Neural cell (in vitro differentiated cells): Measurements from ENCODE around the gene ANKS1B. TPM values are rescaled to one million over a fixed set of nuclear protein-coding genes. Genes with fewer than 3 reads are reported as not detected.

Experiments
- H2AFZ ChIP-seq: fragments of 200-600, 300-800 bp; sonication (generic), shearing (Covaris generic); 2 replicates; pipeline ENCODE4 v1.6.0; 2014; ENCODE audit warnings: low read depth, mild to moderate bottlenecking, antibody characterized with exemption, low read length, moderate library complexity
- H3F3A ChIP-seq: fragments of 200-600 bp; shearing (Covaris generic); 2 replicates; pipeline ENCODE4 v1.6.1; 2016; ENCODE audit warnings: mild to moderate bottlenecking, moderate library complexity, mixed read lengths, antibody characterized with exemption, low read length; ENCODE audit not compliant: insufficient read depth, poor library complexity, severe bottlenecking
- H3K27ac ChIP-seq: fragments of 200-600, 300-800 bp; sonication (generic), shearing (Covaris generic); 2 replicates; pipeline ENCODE4 v1.5.1; 2014; ENCODE audit warnings: mild to moderate bottlenecking, low read length, moderate library complexity
- H3K27me3 ChIP-seq: fragments of 300-800, 200-600 bp; sonication (generic), shearing (Covaris generic); 2 replicates; pipeline ENCODE4 v1.6.0; 2014; ENCODE audit warnings: mild to moderate bottlenecking, low read depth, low read length, moderate library complexity; ENCODE audit not compliant: insufficient read depth
- H3K36me3 ChIP-seq: fragments of 300-800, 200-600 bp; sonication (generic), shearing (Covaris generic); 2 replicates; pipeline ENCODE4 v1.5.1; 2014; ENCODE audit warnings: mild to moderate bottlenecking, antibody characterized with exemption, low read length, moderate library complexity; ENCODE audit not compliant: insufficient read depth
- H3K4me2 ChIP-seq: fragments of 300-800, 200-600 bp; sonication (generic), shearing (Covaris generic); 2 replicates; pipeline ENCODE4 v1.6.0; 2014; ENCODE audit warnings: mild to moderate bottlenecking, low read length
- H3K4me3 ChIP-seq: fragments of 300-800, 200-600 bp; sonication (generic), shearing (Covaris generic); 2 replicates; pipeline ENCODE4 v1.5.1; 2014; ENCODE audit warnings: mild to moderate bottlenecking, low read length, moderate library complexity
- H3K79me2 ChIP-seq: fragments of 200-600 bp; shearing (Covaris generic); replicated peaks from 2 replicates; pipeline ENCODE4 v1.6.0; 2014; ENCODE audit warnings: mild to moderate bottlenecking, low read length, moderate library complexity; ENCODE audit not compliant: insufficient read depth
- H3K9ac ChIP-seq: fragments of 300-800, 200-600 bp; sonication (generic), shearing (Covaris generic); 2 replicates; pipeline ENCODE4 v1.6.1; 2016; ENCODE audit warnings: mild to moderate bottlenecking, low read length, mixed read lengths
- H3K9me2 ChIP-seq: fragments of 200-600 bp; shearing (Covaris generic); 2 replicates; pipeline ENCODE4 v1.6.1; 2016; ENCODE audit warnings: mild to moderate bottlenecking, low read length, mixed read lengths; ENCODE audit not compliant: insufficient read depth
- H3K9me3 ChIP-seq: fragments of 200-600, 300-800 bp; sonication (generic), shearing (Covaris generic); 2 replicates; pipeline ENCODE4 v1.6.1; 2016; ENCODE audit warnings: mild to moderate bottlenecking, mixed run types, low read length, moderate library complexity, mixed read lengths
- H4K20me1 ChIP-seq: fragments of 200-600 bp; shearing (Covaris generic); 2 replicates; pipeline ENCODE4 v1.6.1; 2016; ENCODE audit warnings: mild to moderate bottlenecking, mixed run types; ENCODE audit not compliant: insufficient read depth
- EP300 ChIP-seq: fragments of 450-650 bp; conservative IDR thresholded peaks from 2 replicates; pipeline ENCODE4 v1.6.1; 2014; ENCODE audit warnings: antibody characterized with exemption, mild to moderate bottlenecking, moderate library complexity; ENCODE audit not compliant: poor library complexity, severe bottlenecking
- EZH2 ChIP-seq: fragments of 200-600, 300-800 bp; shearing (Covaris generic), sonication (generic); IDR thresholded peaks from 2 replicates; pipeline ENCODE4 v1.6.1; 2014; ENCODE audit warnings: antibody characterized with exemption, low read length, borderline replicate concordance, mild to moderate bottlenecking; ENCODE audit not compliant: insufficient read depth, poor library complexity, severe bottlenecking
- MXI1 ChIP-seq: fragments of 450-650 bp; conservative IDR thresholded peaks from 2 replicates; pipeline ENCODE4 v1.6.1; 2014; ENCODE audit warnings: antibody characterized with exemption, mild to moderate bottlenecking; ENCODE audit not compliant: poor library complexity, severe bottlenecking
- POLR2AphosphoS5 ChIP-seq: IDR thresholded peaks from 2 replicates; pipeline ENCODE4 v1.6.1; 2012
- RAD21 ChIP-seq: fragments of 450-650 bp; conservative IDR thresholded peaks from 2 replicates; pipeline ENCODE4 v1.6.1; 2014; ENCODE audit warnings: antibody characterized with exemption, mild to moderate bottlenecking, moderate library complexity
- SMC3 ChIP-seq: fragments of 450-650 bp; conservative IDR thresholded peaks from 2 replicates; pipeline ENCODE4 v1.6.1; 2014; ENCODE audit warnings: antibody characterized with exemption, mild to moderate bottlenecking, moderate library complexity; ENCODE audit not compliant: poor library complexity
- TAF1 ChIP-seq: IDR thresholded peaks from 2 replicates; pipeline ENCODE4 v1.6.1; 2012; ENCODE audit warnings: low read depth
- polyA plus RNA-seq: library from polyadenylated mRNA; depleted of rRNA; stranded (reverse); fragments of >200 nt; gene quantifications from 2 replicates; pipeline ENCODE4 v1.2.3, GENCODE V29; 2014
- TF ChIP-seq, protein P1 (sequence below): IDR thresholded peaks from 2 replicates; pipeline ENCODE4 v1.6.1; 2012; ENCODE audit warnings: borderline replicate concordance
- TF ChIP-seq, protein P2 (sequence below): fragments of 450-650 bp; IDR thresholded peaks from 2 replicates; pipeline ENCODE4 v1.5.1; 2014; ENCODE audit warnings: antibody characterized with exemption, mild to moderate bottlenecking, moderate library complexity; ENCODE audit not compliant: poor library complexity, severe bottlenecking

ANKS1B gene
- polyA plus RNA-seq, 1 donor from 2014 or later = 65.6 TPM

- H3K79me2 ChIP-seq = no peaks in the 10 kb centered on the region
- no peak overlapping the region for H2AFZ ChIP-seq
- peak overlapping the region; percentile 78 for H3K27ac ChIP-seq
- H3K27me3 ChIP-seq = no peaks in the 10 kb centered on the region
- H3K36me3 ChIP-seq = no peaks in the 10 kb centered on the region
- peak overlapping the region; percentile 31 for H3K4me3 ChIP-seq
- peak overlapping the region; percentile 45 for H3K9ac ChIP-seq
- no peaks in the 10 kb centered on the region for H4K20me1 ChIP-seq
- H3K9me3 ChIP-seq = no peaks in the 10 kb centered on the region
- TF ChIP-seq TAF1 (no peak), RAD21 (no peak), EZH2 (no peak), MXI1 (no peak), EP300 (no peak), SMC3 (no peak), POLR2AphosphoS5 (no peak)
- TF ChIP-seq, protein P1, sequence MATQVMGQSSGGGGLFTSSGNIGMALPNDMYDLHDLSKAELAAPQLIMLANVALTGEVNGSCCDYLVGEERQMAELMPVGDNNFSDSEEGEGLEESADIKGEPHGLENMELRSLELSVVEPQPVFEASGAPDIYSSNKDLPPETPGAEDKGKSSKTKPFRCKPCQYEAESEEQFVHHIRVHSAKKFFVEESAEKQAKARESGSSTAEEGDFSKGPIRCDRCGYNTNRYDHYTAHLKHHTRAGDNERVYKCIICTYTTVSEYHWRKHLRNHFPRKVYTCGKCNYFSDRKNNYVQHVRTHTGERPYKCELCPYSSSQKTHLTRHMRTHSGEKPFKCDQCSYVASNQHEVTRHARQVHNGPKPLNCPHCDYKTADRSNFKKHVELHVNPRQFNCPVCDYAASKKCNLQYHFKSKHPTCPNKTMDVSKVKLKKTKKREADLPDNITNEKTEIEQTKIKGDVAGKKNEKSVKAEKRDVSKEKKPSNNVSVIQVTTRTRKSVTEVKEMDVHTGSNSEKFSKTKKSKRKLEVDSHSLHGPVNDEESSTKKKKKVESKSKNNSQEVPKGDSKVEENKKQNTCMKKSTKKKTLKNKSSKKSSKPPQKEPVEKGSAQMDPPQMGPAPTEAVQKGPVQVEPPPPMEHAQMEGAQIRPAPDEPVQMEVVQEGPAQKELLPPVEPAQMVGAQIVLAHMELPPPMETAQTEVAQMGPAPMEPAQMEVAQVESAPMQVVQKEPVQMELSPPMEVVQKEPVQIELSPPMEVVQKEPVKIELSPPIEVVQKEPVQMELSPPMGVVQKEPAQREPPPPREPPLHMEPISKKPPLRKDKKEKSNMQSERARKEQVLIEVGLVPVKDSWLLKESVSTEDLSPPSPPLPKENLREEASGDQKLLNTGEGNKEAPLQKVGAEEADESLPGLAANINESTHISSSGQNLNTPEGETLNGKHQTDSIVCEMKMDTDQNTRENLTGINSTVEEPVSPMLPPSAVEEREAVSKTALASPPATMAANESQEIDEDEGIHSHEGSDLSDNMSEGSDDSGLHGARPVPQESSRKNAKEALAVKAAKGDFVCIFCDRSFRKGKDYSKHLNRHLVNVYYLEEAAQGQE = no peak
- TF ChIP-seq, protein P2, sequence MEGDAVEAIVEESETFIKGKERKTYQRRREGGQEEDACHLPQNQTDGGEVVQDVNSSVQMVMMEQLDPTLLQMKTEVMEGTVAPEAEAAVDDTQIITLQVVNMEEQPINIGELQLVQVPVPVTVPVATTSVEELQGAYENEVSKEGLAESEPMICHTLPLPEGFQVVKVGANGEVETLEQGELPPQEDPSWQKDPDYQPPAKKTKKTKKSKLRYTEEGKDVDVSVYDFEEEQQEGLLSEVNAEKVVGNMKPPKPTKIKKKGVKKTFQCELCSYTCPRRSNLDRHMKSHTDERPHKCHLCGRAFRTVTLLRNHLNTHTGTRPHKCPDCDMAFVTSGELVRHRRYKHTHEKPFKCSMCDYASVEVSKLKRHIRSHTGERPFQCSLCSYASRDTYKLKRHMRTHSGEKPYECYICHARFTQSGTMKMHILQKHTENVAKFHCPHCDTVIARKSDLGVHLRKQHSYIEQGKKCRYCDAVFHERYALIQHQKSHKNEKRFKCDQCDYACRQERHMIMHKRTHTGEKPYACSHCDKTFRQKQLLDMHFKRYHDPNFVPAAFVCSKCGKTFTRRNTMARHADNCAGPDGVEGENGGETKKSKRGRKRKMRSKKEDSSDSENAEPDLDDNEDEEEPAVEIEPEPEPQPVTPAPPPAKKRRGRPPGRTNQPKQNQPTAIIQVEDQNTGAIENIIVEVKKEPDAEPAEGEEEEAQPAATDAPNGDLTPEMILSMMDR = no peak
- no peaks in the 10 kb centered on the region for H3K9me2 ChIP-seq
- peaks cover 13% of the 10 kb centered on the region for H3F3A ChIP-seq
- no peak overlapping the region for H3K4me2 ChIP-seq
Observed at GRCh38 chr12:98740751-98741150, 1244.0 kb downstream of the ANKS1B start.

- Histone ChIP-seq H3K27ac (no peak overlapping the region), H3K4me3 (no peak overlapping the region), H3F3A (peaks cover 13% of the 10 kb centered on the region), H3K36me3 (no peaks in the 10 kb centered on the region), H3K9me2 (no peaks in the 10 kb centered on the region), H3K9me3 (no peaks in the 10 kb centered on the region), H4K20me1 (no peaks in the 10 kb centered on the region), H3K27me3 (no peaks in the 10 kb centered on the region), H3K4me2 (no peak overlapping the region), H3K9ac (no peak overlapping the region), H3K79me2 (no peaks in the 10 kb centered on the region), H2AFZ (no peak overlapping the region)
- TF ChIP-seq TAF1 = no peak
- no peak for TF ChIP-seq RAD21
- TF ChIP-seq, protein P2 = no peak
- no peak for TF ChIP-seq EZH2
- no peak for TF ChIP-seq SMC3
- TF ChIP-seq EP300 = no peak
Observed at GRCh38 chr12:98738539-98738938, 1246.2 kb downstream of the ANKS1B start.
